ENCODE measurements around the gene FTO. TPM values are rescaled to one million over a fixed set of nuclear protein-coding genes. Genes with fewer than 3 reads are reported as not detected.

The FTO gene
- total and polyA plus RNA-seq, 2 of the 13 experiments (the other 11 are each of a cell fraction or from before 2014, with no cell fraction given) = 41.6 to 55.8 TPM

DNA sequence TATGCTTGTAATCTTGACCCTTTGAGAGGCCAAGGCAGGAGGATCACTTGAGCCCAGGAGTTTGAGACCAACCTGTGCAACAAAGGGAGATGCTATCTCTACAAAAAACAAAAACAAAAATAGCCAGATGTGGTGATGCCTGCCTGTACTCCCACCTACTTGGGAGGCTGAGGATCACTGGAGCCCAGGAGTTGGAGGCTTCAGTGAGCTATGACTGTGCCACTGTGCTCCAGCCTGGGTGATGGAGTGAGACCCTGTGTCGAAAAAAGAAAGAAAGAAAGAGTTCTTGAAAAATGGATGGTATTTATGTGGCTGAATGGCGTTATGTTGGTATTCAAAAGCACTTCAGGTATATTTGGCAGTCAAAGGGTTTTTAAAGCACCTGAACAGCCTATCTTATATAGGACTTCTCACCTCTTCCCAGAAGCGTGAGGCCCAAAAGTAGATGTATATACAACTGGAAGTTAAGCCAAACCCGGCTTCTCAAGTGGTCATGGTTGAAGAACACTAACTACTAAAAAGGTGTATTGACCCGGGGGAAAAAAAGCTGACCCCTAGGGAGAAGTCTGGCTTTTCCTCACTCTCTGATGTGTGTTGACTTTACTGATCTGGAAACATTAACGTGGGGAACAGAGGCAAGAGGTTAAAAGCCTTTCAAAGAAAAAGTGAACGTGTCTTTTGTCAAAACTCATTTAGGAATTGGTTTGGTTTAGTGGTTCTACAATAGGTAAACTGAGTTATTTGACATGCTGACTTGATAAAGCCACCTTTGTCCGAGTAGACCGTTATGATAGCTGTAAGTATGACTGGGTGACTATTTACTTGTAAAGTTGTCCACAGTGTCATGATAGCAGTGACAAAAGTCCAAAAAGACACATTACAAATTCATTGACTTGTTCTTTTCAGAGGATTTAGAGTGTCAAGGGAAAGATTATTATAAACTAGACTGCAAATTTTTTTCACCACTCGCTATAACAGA, 399.2 kb downstream of the FTO start (continued):
- TF ChIP-seq, protein P1, sequence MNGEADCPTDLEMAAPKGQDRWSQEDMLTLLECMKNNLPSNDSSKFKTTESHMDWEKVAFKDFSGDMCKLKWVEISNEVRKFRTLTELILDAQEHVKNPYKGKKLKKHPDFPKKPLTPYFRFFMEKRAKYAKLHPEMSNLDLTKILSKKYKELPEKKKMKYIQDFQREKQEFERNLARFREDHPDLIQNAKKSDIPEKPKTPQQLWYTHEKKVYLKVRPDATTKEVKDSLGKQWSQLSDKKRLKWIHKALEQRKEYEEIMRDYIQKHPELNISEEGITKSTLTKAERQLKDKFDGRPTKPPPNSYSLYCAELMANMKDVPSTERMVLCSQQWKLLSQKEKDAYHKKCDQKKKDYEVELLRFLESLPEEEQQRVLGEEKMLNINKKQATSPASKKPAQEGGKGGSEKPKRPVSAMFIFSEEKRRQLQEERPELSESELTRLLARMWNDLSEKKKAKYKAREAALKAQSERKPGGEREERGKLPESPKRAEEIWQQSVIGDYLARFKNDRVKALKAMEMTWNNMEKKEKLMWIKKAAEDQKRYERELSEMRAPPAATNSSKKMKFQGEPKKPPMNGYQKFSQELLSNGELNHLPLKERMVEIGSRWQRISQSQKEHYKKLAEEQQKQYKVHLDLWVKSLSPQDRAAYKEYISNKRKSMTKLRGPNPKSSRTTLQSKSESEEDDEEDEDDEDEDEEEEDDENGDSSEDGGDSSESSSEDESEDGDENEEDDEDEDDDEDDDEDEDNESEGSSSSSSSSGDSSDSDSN (CRISPR knock-in tag; IDR thresholded peaks at IDR 0.05) = peak; percentile 17; the same call in 1 of the 2 replicates
- 0 out of 2 replicates have a peak, but pooled peaks have one; percentile 7 for TF ChIP-seq LCORL (IDR thresholded peaks at IDR 0.05)
- peak; percentile 75; the same call in 1 of the 2 replicates for TF ChIP-seq LCORL (CRISPR knock-in tag; IDR thresholded peaks at IDR 0.05)
- no peak for TF ChIP-seq ZBTB8A (CRISPR knock-in tag; IDR thresholded peaks at IDR 0.05; ENCODE audit: borderline replicate concordance, low read depth)
- TF ChIP-seq ZNF337 (CRISPR knock-in tag; IDR thresholded peaks at IDR 0.05; ENCODE audit: borderline replicate concordance, low read depth) = peak; percentile 47; the same call in 1 of the 2 replicates
- no peak; the same call in 1 of the 2 replicates for TF ChIP-seq SP4 (CRISPR knock-in tag; IDR thresholded peaks at IDR 0.05)
- TF ChIP-seq TBL1XR1 (IDR thresholded peaks at IDR 0.05; ENCODE audit: borderline replicate concordance, low read length, partially characterized antibody) = no peak
- no peak for TF ChIP-seq CBFB (CRISPR knock-in tag; IDR thresholded peaks at IDR 0.05)
- no peak for TF ChIP-seq DNMT1 (CRISPR knock-in tag; IDR thresholded peaks at IDR 0.05)
- peak; percentile 94 for TF ChIP-seq BCL6 (CRISPR knock-in tag; IDR thresholded peaks at IDR 0.05)
- peak; percentile 96 for TF ChIP-seq NFIC (IDR thresholded peaks at IDR 0.05; ENCODE audit: low read length)
- TF ChIP-seq SUZ12 (IDR thresholded peaks at IDR 0.05; ENCODE audit: low read depth, low read length) = no peak
- no peak for TF ChIP-seq ESRRA (CRISPR knock-in tag; IDR thresholded peaks at IDR 0.05; ENCODE audit: low read depth)
- TF ChIP-seq CC2D1A (CRISPR knock-in tag; IDR thresholded peaks at IDR 0.05) = no peak
- TF ChIP-seq ZSCAN9 (CRISPR knock-in tag; IDR thresholded peaks at IDR 0.05; ENCODE audit: borderline replicate concordance) = peak; percentile 42; the same call in 1 of the 2 replicates
- TF ChIP-seq KLF13 (CRISPR knock-in tag; IDR thresholded peaks at IDR 0.05) = no peak
- TF ChIP-seq MIER3 (CRISPR knock-in tag; IDR thresholded peaks at IDR 0.05; ENCODE audit: borderline replicate concordance) = peak; percentile 80; the same call in 1 of the 2 replicates
- TF ChIP-seq, protein P2, sequence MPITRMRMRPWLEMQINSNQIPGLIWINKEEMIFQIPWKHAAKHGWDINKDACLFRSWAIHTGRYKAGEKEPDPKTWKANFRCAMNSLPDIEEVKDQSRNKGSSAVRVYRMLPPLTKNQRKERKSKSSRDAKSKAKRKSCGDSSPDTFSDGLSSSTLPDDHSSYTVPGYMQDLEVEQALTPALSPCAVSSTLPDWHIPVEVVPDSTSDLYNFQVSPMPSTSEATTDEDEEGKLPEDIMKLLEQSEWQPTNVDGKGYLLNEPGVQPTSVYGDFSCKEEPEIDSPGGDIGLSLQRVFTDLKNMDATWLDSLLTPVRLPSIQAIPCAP (CRISPR knock-in tag; IDR thresholded peaks at IDR 0.05; ENCODE audit: low read depth) = no peak
- no peak for TF ChIP-seq CENPT (CRISPR knock-in tag; IDR thresholded peaks at IDR 0.05; ENCODE audit: low read depth)
- no peak for TF ChIP-seq ZNF773 (CRISPR knock-in tag; IDR thresholded peaks at IDR 0.05; ENCODE audit: borderline replicate concordance)
- peak; percentile 38; the same call in 1 of the 2 replicates for TF ChIP-seq KLF12 (CRISPR knock-in tag; IDR thresholded peaks at IDR 0.05; ENCODE audit: borderline replicate concordance)
- TF ChIP-seq KLF11 (CRISPR knock-in tag; IDR thresholded peaks at IDR 0.05) = peak; percentile 65; the same call in 1 of the 2 replicates
- no peak for TF ChIP-seq U2AF1 (optimal IDR thresholded peaks at IDR 0.05; ENCODE audit: low read depth, low read length)
- TF ChIP-seq ZNF414 (CRISPR knock-in tag; IDR thresholded peaks at IDR 0.05) = peak; percentile 54; the same call in 1 of the 2 replicates
- TF ChIP-seq ZNF552 (CRISPR knock-in tag; IDR thresholded peaks at IDR 0.05; ENCODE audit: borderline replicate concordance) = no peak
- TF ChIP-seq ZSCAN31 (CRISPR knock-in tag; IDR thresholded peaks at IDR 0.05; ENCODE audit: low read depth) = 0 out of 2 replicates have a peak, but pooled peaks have one; percentile 14
